BLaER1 treated with 17β-estradiol and CSF1 and Interleukin-3, amounts not matched to agents 10 nM and 100 nM (cell line): Measurements from ENCODE around the gene KRTAP5-4.
A peak's percentile ranks its signal among the peaks of the same experiment; 100 is the strongest.

Experiments
- H3K27ac ChIP-seq, 11 experiments: shearing (Covaris generic); formaldehyde crosslinking; 2 replicates each; pipeline ENCODE4 v1.8.1; 2022
- H3K27me3 ChIP-seq, 11 experiments: shearing (Covaris generic); formaldehyde crosslinking; 2 replicates each; pipeline ENCODE4 v1.8.1; 2022
- H3K36me3 ChIP-seq, 11 experiments: shearing (Covaris generic); formaldehyde crosslinking; 2 replicates each; pipeline ENCODE4 v1.8.1; 2022
- H3K4me1 ChIP-seq, 10 experiments: shearing (Covaris generic); formaldehyde crosslinking; 2 replicates each; pipeline ENCODE4 v1.8.1; 2022
- H3K4me2 ChIP-seq, 11 experiments: shearing (Covaris generic); formaldehyde crosslinking; 2 replicates each; pipeline ENCODE4 v1.8.1; 2022
- H3K4me3 ChIP-seq, 10 experiments: shearing (Covaris generic); formaldehyde crosslinking; 2 replicates each; pipeline ENCODE4 v1.8.1; 2022
- H3K9ac ChIP-seq, 11 experiments: shearing (Covaris generic); formaldehyde crosslinking; 2 replicates each; pipeline ENCODE4 v1.8.1; 2022
- H3K9me3 ChIP-seq, 11 experiments: shearing (Covaris generic); formaldehyde crosslinking; replicated peaks in 1 of 11; 2 replicates each; pipeline ENCODE4 v1.8.1; 2022
- H4K20me1 ChIP-seq, 11 experiments: shearing (Covaris generic); formaldehyde crosslinking; 2 replicates each; pipeline ENCODE4 v1.8.1; 2022
- Cebpa-rat ChIP-seq, 11 experiments: shearing (Covaris generic); IDR thresholded peaks; 2 replicates each; pipeline ENCODE4 v1.8.1; 2022

The KRTAP5-4 gene

GRCh38 chr11:1645357-1645821, 23.5 kb upstream of the KRTAP5-4 start:
- Histone ChIP-seq H3K9me3 (no peaks in the 10 kb centered on the region), H3K27me3 (peaks cover 0 to 29% (median 10%) of the 10 kb centered on the region in 11 experiments; a peak in 14 of 22 replicates), H3K27ac (no peak overlapping the region), H3K36me3 (no peaks in the 10 kb centered on the region), H3K9ac (no peak overlapping the region), H4K20me1 (peaks cover 0 to 6% (median 0%) of the 10 kb centered on the region in 11 experiments; a peak in 1 of 22 replicates), H3K4me2 (peak overlapping the region in 9 of 11 experiments; percentile 24 to 68 (median 63); a peak in 15 of 22 replicates), H3K4me1 (peaks cover 5 to 11% (median 10%) of the 10 kb centered on the region in 10 experiments; a peak in 18 of 20 replicates), H3K4me3 (no peak overlapping the region)
- no peak for TF ChIP-seq Cebpa-rat (IDR thresholded peaks at IDR 0.05)

DNA sequence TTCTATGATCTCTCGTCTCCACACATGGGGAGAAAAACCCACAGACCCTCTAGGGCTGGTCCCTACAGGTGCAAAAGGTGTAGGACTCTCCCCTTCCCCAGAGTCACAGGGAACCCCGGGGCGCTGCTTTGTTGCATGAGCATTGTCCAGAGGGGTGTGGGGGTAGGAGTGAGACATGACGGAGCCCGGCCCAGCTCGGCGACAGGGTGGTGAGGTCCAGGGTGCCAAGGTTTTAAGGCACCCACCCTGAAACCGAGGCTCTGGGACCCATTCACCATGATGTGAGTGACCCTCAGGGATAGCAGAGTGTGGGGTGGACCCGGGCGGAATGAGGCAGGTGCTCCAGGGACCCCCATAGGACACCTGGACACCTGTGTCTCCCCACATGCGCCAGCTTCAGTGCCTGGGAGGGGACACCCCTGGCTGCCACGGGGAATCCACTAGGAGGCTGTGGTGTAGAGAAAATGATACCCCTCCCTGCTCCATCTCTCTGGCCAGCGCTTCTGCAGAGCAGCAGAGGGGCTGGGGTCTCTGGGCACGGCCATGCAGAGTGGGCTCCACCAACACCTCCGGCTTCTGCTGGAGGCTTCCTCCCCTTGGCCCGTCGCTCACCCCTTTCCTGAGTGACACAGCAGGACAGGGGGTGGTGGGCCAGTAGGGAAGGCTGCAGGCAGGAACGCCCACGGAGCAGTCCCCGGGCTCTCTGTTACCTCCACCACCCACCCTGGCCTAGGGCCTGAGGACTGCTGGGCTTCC, 22.8 kb upstream of the KRTAP5-4 start:
- Histone ChIP-seq H3K36me3 (no peaks in the 10 kb centered on the region), H4K20me1 (peaks cover 0 to 12% (median 0%) of the 10 kb centered on the region in 11 experiments; a peak in 2 of 22 replicates), H3K27me3 (peaks cover 0 to 30% (median 13%) of the 10 kb centered on the region in 11 experiments; a peak in 14 of 22 replicates), H3K4me3 (no peak overlapping the region), H3K27ac (no peak overlapping the region), H3K9ac (no peak overlapping the region), H3K4me1 (peaks cover 5 to 11% (median 10%) of the 10 kb centered on the region in 10 experiments; a peak in 18 of 20 replicates), H3K4me2 (peak overlapping the region in 10 of 11 experiments; percentile 24 to 68 (median 60); a peak in 16 of 22 replicates), H3K9me3 (no peaks in the 10 kb centered on the region)
- TF ChIP-seq Cebpa-rat (IDR thresholded peaks at IDR 0.05) = no peak

DNA sequence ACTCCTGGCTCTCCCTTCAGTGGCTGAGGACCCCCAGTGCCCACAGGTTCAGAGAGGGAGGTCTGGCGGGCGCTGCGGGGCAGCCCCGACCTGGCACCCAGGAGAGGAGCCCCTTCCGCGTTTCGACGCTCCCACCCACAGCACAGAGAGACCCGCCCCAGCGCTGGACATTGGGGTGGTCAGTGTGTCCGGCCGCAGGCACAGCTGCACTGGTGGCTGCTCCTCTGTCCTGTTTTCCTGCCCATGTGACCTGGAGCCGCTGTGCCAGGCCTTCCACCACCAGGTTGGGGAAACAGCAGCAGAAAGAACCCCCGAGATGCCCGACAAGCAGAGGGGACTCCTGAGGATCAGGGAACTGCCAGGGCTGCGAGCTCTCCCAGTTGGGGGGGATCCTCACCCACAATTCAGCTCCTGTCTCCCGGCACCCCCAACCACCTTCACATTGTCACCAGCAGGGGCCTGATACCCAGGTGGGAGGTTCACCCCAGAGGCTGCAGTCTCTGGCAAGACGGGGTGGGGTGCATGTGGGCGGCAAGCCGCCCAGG, 21.3 kb upstream of the KRTAP5-4 start:
- no peak overlapping the region for H3K27ac ChIP-seq
- TF ChIP-seq Cebpa-rat (IDR thresholded peaks at IDR 0.05) = no peak
- no peaks in the 10 kb centered on the region for H3K36me3 ChIP-seq
- no peak overlapping the region for H3K9ac ChIP-seq
- peaks cover 5 to 11% (median 10%) of the 10 kb centered on the region in 10 experiments; a peak in 18 of 20 replicates for H3K4me1 ChIP-seq
- H3K27me3 ChIP-seq = peaks cover 0 to 30% (median 13%) of the 10 kb centered on the region in 11 experiments; a peak in 14 of 22 replicates
- no peaks in the 10 kb centered on the region for H3K9me3 ChIP-seq
- peaks cover 0 to 15% (median 0%) of the 10 kb centered on the region in 11 experiments; a peak in 2 of 22 replicates for H4K20me1 ChIP-seq
- H3K4me3 ChIP-seq = no peak overlapping the region
- no peak overlapping the region for H3K4me2 ChIP-seq

DNA sequence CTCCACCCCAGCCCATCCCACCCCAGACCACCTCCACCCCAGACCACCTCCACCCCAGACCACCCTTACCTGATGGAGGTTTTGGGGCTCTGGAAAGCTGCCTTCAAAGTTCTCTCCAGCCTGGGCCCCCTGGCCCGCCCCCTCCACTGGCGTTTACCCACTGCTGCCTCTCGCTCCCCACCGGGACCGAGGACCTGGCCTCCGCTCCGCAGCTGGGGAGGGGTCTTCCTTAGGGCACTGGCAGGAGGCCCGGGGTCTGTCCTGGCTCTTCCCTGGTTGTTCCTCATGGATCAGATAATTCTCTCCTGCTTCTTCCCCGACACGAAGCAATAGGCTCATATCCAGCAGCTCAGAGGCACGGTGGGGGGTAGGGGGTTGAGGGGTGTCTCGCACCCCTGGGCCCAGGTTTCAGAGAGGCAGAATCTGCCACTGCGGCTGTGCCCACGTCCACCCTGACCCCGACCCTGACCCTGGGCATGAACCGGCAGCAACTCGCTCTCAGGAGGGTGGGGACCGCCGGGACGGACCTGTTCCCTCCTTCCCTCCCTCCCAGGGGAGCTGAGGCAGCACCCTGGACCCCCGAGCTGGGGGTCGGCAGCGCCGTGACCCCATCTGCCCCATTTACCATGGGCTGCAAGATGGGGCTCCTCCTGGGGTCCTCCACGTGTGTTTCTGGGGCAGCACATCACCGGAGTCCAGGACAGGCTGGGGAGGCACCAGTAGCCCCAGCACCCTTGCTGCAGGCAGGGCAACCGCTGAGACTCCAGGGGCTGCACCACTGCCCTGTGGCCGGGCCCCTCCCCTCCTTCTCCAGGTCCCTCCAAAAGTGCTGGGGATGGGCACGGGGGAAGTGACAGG, 20.6 kb upstream of the KRTAP5-4 start:
- H3K27ac ChIP-seq = no peak overlapping the region
- no peaks in the 10 kb centered on the region for H3K36me3 ChIP-seq
- H3K9ac ChIP-seq = no peak overlapping the region

GRCh38 chr11:1641096-1641495, 19.2 kb upstream of the KRTAP5-4 start:
- H3K4me1 ChIP-seq = peaks cover 5 to 11% (median 10%) of the 10 kb centered on the region in 10 experiments; a peak in 18 of 20 replicates
- no peaks in the 10 kb centered on the region for H3K9me3 ChIP-seq
- H3K36me3 ChIP-seq = no peaks in the 10 kb centered on the region
- H4K20me1 ChIP-seq = peaks cover 0 to 15% (median 0%) of the 10 kb centered on the region in 11 experiments; a peak in 2 of 22 replicates
- no peak overlapping the region for H3K4me2 ChIP-seq
- no peak for TF ChIP-seq Cebpa-rat (IDR thresholded peaks at IDR 0.05)
- H3K4me3 ChIP-seq = no peak overlapping the region
- H3K9ac ChIP-seq = no peak overlapping the region
- H3K27me3 ChIP-seq = peaks cover 0 to 30% (median 13%) of the 10 kb centered on the region in 11 experiments; a peak in 14 of 22 replicates
- H3K27ac ChIP-seq = no peak overlapping the region

More for the DNA sequence above, 20.6 kb upstream of the KRTAP5-4 start:
- Histone ChIP-seq H3K27me3 (peaks cover 0 to 30% (median 13%) of the 10 kb centered on the region in 11 experiments; a peak in 14 of 22 replicates), H3K4me1 (peaks cover 5 to 11% (median 10%) of the 10 kb centered on the region in 10 experiments; a peak in 18 of 20 replicates), H3K4me2 (no peak overlapping the region), H3K9me3 (no peaks in the 10 kb centered on the region), H3K4me3 (no peak overlapping the region), H4K20me1 (peaks cover 0 to 15% (median 0%) of the 10 kb centered on the region in 11 experiments; a peak in 2 of 22 replicates)
- no peak for TF ChIP-seq Cebpa-rat (IDR thresholded peaks at IDR 0.05)

DNA sequence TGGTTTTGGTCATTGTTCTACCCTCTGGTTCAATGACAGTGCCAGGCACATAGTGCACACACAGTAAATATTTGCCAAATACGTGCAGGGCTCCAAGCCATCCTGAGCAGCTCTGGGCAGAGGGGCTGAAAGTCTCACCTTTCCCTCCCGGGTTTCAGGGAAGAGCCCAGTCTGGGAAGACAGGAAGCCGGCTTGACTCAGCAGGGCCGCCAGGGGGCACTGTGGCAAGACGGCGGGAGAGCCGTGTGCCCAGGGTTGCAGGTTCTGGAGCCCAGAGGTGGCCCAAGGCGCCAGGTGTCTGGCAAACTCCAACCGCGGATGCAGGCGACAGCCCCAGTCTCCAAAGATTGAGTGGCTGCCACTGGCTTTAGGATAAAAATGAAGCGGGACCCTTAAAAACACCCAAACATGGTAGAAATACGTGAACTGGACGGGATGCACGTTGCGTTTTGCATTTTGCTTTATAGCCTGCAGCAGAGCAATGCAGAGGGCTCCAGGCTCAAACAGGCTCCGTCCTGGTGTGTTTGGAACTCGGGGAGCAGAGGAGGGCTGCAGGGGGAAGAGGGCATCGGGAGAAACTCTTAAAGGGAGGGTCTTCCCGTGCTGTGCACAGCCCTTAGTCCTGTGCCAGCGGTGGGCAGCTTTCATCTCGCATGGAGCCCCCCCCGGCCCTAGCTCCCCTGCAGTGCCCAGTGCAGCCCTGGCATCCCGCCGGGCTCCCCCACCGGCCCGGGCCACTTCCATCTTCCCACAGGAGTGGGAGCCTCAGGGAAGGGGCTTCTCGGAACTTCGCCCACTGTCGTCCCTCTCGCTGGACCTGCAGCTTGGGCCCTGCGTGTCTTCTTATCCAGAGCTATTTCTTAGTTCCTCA, 18.4 kb upstream of the KRTAP5-4 start:
- TF ChIP-seq Cebpa-rat (IDR thresholded peaks at IDR 0.05) = no peak
- peaks cover 5 to 8% (median 7%) of the 10 kb centered on the region in 10 experiments; a peak in 18 of 20 replicates for H3K4me1 ChIP-seq
- no peaks in the 10 kb centered on the region for H3K36me3 ChIP-seq
- peaks cover 0 to 15% (median 0%) of the 10 kb centered on the region in 11 experiments; a peak in 2 of 22 replicates for H4K20me1 ChIP-seq
- H3K4me2 ChIP-seq = no peak overlapping the region
- H3K27me3 ChIP-seq = peaks cover 0 to 26% (median 13%) of the 10 kb centered on the region in 11 experiments; a peak in 14 of 22 replicates
- H3K27ac ChIP-seq = no peak overlapping the region
- H3K9me3 ChIP-seq = no peaks in the 10 kb centered on the region
- no peak overlapping the region for H3K4me3 ChIP-seq
- H3K9ac ChIP-seq = no peak overlapping the region

- Histone ChIP-seq H3K27me3 (peaks cover 0 to 25% (median 12%) of the 10 kb centered on the region in 11 experiments; a peak in 12 of 22 replicates), H3K9ac (no peak overlapping the region)
These were observed 17.7 kb upstream of the KRTAP5-4 start for GRCh38 chr11:1639666-1640065.

More at GRCh38 chr11:1639666-1640065, 17.7 kb upstream of the KRTAP5-4 start:
- Histone ChIP-seq H3K4me1 (peaks cover 0 to 1% (median under 1%) of the 10 kb centered on the region in 10 experiments; a peak in 10 of 20 replicates), H3K27ac (no peak overlapping the region), H4K20me1 (peaks cover 0 to 15% (median 0%) of the 10 kb centered on the region in 11 experiments; a peak in 2 of 22 replicates), H3K36me3 (no peaks in the 10 kb centered on the region), H3K4me2 (no peak overlapping the region), H3K4me3 (no peak overlapping the region), H3K9me3 (no peaks in the 10 kb centered on the region)
- no peak for TF ChIP-seq Cebpa-rat (IDR thresholded peaks at IDR 0.05)
